Neuronal stem cell (in vitro differentiated cells): ENCODE data around the gene MAPK13.

Experiments used
- DNase-seq: peaks from one replicate; pipeline ENCODE4 v3.0.0-alpha.2; 2013; ENCODE audit warnings: low spot score
- H2AFZ ChIP-seq: one replicate; pipeline ENCODE4 v1.6.1; 2013; ENCODE audit warnings: mild to moderate bottlenecking, low read length, inconsistent platforms
- H2AK5ac ChIP-seq: 2 replicates; pipeline ENCODE4 v1.6.1; 2013; ENCODE audit warnings: low read depth, mild to moderate bottlenecking, inconsistent platforms, low read length, moderate library complexity, mixed read lengths
- H2BK120ac ChIP-seq: 2 replicates; pipeline ENCODE4 v1.6.1; 2013; ENCODE audit warnings: low read depth, mild to moderate bottlenecking, inconsistent platforms, low read length, moderate library complexity, mixed read lengths
- H2BK12ac ChIP-seq: one replicate; pipeline ENCODE4 v1.6.1; 2013; ENCODE audit warnings: low read length, inconsistent platforms
- H2BK15ac ChIP-seq: 2 replicates; pipeline ENCODE4 v1.6.1; 2013; ENCODE audit warnings: mild to moderate bottlenecking, low read length, inconsistent platforms, mixed read lengths
- H2BK5ac ChIP-seq: one replicate; pipeline ENCODE4 v1.6.1; 2013; ENCODE audit warnings: inconsistent platforms, mild to moderate bottlenecking, low read length, moderate library complexity
- H3K14ac ChIP-seq: one replicate; pipeline ENCODE4 v1.6.1; 2013; ENCODE audit warnings: low read length, inconsistent platforms
- H3K18ac ChIP-seq: 2 replicates; pipeline ENCODE4 v1.6.1; 2013; ENCODE audit warnings: low read length, inconsistent platforms
- H3K23ac ChIP-seq: 2 replicates; pipeline ENCODE4 v1.6.1; 2013; ENCODE audit warnings: low read depth, mild to moderate bottlenecking, mixed read lengths, low read length, inconsistent platforms; ENCODE audit not compliant: poor library complexity
- H3K27ac ChIP-seq: replicated peaks from 3 replicates; pipeline ENCODE4 v1.5.1; 2013; ENCODE audit warnings: low read length, inconsistent platforms
- H3K27me3 ChIP-seq, 3 experiments: 2 replicates each; pipeline ENCODE4 v1.6.1; 2013; ENCODE audit warnings: low read length in 3 of 3, mild to moderate bottlenecking in 2 of 3, inconsistent platforms in 1 of 3, low read depth in 1 of 3, mixed read lengths in 1 of 3, moderate library complexity in 1 of 3; ENCODE audit not compliant: control insufficient read depth in 3 of 3, insufficient read depth in 3 of 3
- H3K36me3 ChIP-seq, 2 donors: replicated peaks in 1 of 2; 2 replicates each; pipeline ENCODE4 v1.6.1; 2013; ENCODE audit warnings: low read length in 2 of 2; ENCODE audit not compliant: control insufficient read depth in 2 of 2, insufficient read depth in 2 of 2
- H3K4ac ChIP-seq: 2 replicates; pipeline ENCODE4 v1.6.1; 2013; ENCODE audit warnings: inconsistent platforms, mild to moderate bottlenecking, low read length, moderate library complexity
- H3K4me1 ChIP-seq, 2 donors: 1 replicate in 1 of 2; 2 replicates in 1 of 2; pipeline ENCODE4 v1.6.1; 2013; ENCODE audit warnings: low read length in 2 of 2, low read depth in 1 of 2; ENCODE audit not compliant: control insufficient read depth in 2 of 2, insufficient read depth in 1 of 2
- H3K4me2 ChIP-seq: one replicate; pipeline ENCODE4 v1.6.1; 2013; ENCODE audit warnings: mild to moderate bottlenecking, low read length, inconsistent platforms; ENCODE audit not compliant: insufficient read depth, poor library complexity, severe bottlenecking
- H3K4me3 ChIP-seq, 2 donors: 2 replicates each; pipeline ENCODE4 v1.5.1; 2013; ENCODE audit warnings: low read length in 2 of 2, mild to moderate bottlenecking in 2 of 2, inconsistent platforms in 1 of 2, moderate library complexity in 1 of 2
- H3K79me1 ChIP-seq: one replicate; pipeline ENCODE4 v1.6.1; 2013; ENCODE audit warnings: low read depth, mild to moderate bottlenecking, inconsistent platforms, low read length, moderate library complexity
- H3K9ac ChIP-seq: one replicate; pipeline ENCODE4 v1.6.1; 2013; ENCODE audit warnings: mild to moderate bottlenecking, low read depth, low read length, inconsistent platforms; ENCODE audit not compliant: poor library complexity
- H3K9me3 ChIP-seq, 2 donors: replicated peaks in 1 of 2; 2 replicates each; pipeline versions ENCODE3 to v1.6.1; 2013; ENCODE audit warnings: low read length in 2 of 2, mild to moderate bottlenecking in 2 of 2, inconsistent platforms in 1 of 2, low read depth in 1 of 2, mixed read lengths in 1 of 2, moderate library complexity in 1 of 2; ENCODE audit not compliant: control insufficient read depth in 2 of 2, insufficient read depth in 1 of 2
- H4K8ac ChIP-seq: one replicate; pipeline ENCODE4 v1.6.1; 2013; ENCODE audit warnings: low read depth, mild to moderate bottlenecking, inconsistent platforms, low read length, moderate library complexity
- H4K91ac ChIP-seq: one replicate; pipeline ENCODE4 v1.6.1; 2013; ENCODE audit warnings: low read length, low read depth, mild to moderate bottlenecking, inconsistent platforms; ENCODE audit not compliant: poor library complexity
- WGBS, 2 donors: extraction: QIAGEN DNeasy Blood & Tissue Kit; methylation state at CpG; one replicate each; pipeline ENCODE4 v1.1.7; 2013; ENCODE audit warnings: missing lambda C conversion rate in 2 of 2, mixed read lengths in 1 of 2; ENCODE audit not compliant: insufficient read length in 2 of 2, insufficient replicate concordance in 1 of 2; ENCODE audit errors: extremely low coverage in 2 of 2; 5-methylcytosine and 5-hydroxymethylcytosine counted together

The MAPK13 gene

DNA sequence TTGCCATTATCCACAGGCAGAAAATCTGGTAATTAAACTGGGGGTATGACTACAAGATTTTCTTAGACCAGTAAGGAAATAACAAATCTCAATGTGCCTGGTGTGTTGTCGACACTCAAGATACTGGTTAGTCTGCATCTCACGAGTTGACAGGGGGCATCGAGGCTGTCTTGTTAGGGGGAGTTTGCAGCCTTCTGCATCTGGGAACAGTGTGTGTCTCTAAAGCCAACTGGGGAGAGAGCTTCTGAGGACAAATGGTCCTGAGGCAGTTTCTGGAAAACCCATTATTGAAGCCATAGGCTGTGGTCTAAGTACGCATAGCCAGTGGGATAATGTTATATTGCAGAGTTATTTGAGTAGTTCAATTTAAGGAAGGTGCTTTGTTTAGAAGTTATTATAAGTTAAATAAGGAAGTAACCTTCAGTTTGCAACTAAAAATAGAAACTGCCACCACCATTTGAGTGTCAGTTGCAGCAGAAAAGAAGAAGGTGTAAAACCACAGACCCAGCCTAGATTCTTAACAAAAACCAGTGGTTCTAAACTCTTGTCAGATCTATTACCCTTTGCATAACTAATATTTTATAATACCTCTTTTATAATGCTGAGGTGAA is 15.4 kb upstream of the MAPK13 start:
- H3K4me1 ChIP-seq = no peaks in the 10 kb centered on the region
- no peak overlapping the region for H2BK15ac ChIP-seq
- H3K4me2 ChIP-seq = no peak overlapping the region
- no peak overlapping the region for H4K91ac ChIP-seq
- no peaks in the 10 kb centered on the region for H3K27me3 ChIP-seq
- no peak overlapping the region for H4K8ac ChIP-seq
- no peak overlapping the region for H3K27ac ChIP-seq
- no CpG with 5 or more reads among the region's 4 CpGs for WGBS, 2 donors
- H3K23ac ChIP-seq = no peak overlapping the region
- H2AFZ ChIP-seq = no peak overlapping the region
- no peak overlapping the region for H2AK5ac ChIP-seq
- no peak for DNase-seq
- no peak overlapping the region for H3K18ac ChIP-seq
- no peak overlapping the region for H3K4ac ChIP-seq
- H2BK12ac ChIP-seq = no peak overlapping the region
- H2BK120ac ChIP-seq = no peak overlapping the region
- no peak overlapping the region for H2BK5ac ChIP-seq
- no peaks in the 10 kb centered on the region for H3K79me1 ChIP-seq
- no peak overlapping the region for H3K9ac ChIP-seq
- peaks cover 4 to 17% of the 10 kb centered on the region in 2 donors for H3K36me3 ChIP-seq
- no peak overlapping the region for H3K4me3 ChIP-seq
- H3K14ac ChIP-seq = no peak overlapping the region
- H3K9me3 ChIP-seq = no peaks in the 10 kb centered on the region

DNA sequence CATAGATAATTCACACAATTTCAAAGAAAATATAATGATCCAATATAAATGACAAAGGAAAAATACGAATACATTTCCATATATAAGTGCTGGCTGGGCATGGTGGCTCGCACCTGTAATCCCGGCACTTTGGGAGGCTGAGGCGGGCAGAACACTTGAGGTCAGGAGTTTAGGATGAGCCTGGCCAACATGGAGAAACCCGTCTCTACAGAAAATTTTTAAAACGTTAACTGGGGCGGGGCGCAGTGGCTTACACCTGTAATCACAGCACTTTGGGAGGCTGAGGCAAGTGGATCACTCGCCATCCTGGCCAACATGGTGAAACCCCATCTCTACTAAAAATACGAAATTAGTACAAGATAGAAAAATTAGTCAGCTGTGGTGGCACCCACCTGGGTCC is 14.9 kb upstream of the MAPK13 start:
- Histone ChIP-seq H3K4me1 (no peaks in the 10 kb centered on the region), H3K18ac (no peak overlapping the region), H2BK120ac (no peak overlapping the region), H3K4ac (no peak overlapping the region), H2AFZ (no peak overlapping the region), H3K79me1 (no peaks in the 10 kb centered on the region), H4K8ac (no peak overlapping the region), H3K14ac (no peak overlapping the region), H4K91ac (no peak overlapping the region), H3K36me3 (peaks cover 2 to 12% of the 10 kb centered on the region in 2 donors), H2BK15ac (no peak overlapping the region), H2BK12ac (no peak overlapping the region), H3K4me3 (no peak overlapping the region), H3K27me3 (no peaks in the 10 kb centered on the region), H3K9me3 (no peaks in the 10 kb centered on the region), H2AK5ac (no peak overlapping the region), H3K27ac (no peak overlapping the region), H2BK5ac (no peak overlapping the region), H3K23ac (no peak overlapping the region), H3K9ac (no peak overlapping the region), H3K4me2 (no peak overlapping the region)
- DNase-seq = no peak
- no CpG with 5 or more reads among the region's 10 CpGs for WGBS, 2 donors

DNA sequence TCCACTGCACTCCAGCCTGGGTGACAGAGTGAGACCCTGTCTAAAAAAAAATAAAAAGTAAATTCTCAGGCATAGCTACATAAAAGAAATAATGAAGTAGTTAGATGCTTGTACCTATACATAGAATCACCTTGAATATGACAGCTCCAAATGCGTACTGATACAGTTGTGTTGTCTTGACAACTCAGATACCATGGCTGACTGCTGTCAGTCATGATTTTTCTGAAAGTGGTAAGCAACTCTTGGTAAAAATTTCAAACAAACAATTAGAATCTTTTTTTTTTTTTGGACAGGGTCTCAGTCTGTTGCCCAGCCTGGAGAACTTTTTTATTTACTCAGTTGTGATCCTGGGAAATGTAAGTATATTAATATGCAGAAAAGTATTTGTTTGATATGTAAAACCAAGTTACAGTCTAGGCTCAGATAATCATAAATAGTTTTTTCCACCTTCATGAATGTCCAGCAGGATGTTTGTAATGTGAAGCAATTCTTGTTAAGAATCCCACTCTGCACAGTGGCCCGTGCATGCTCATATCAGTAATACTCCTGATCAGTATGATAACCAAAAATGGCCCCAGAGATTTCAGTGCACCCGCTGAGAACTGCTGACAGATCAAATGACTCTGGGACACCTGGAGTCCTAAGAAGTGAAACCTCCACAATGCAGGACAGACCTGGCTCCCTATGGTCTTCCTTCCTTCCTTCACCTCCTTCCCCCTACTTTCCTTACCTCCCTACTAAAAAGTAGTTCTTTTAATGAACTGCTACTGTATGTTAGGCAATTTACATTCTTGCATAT is 14.0 kb upstream of the MAPK13 start:
- Histone ChIP-seq H3K4me2 (no peak overlapping the region), H3K9ac (no peak overlapping the region), H2BK5ac (no peak overlapping the region), H2AK5ac (no peak overlapping the region), H3K9me3 (no peaks in the 10 kb centered on the region), H4K91ac (no peak overlapping the region), H3K23ac (no peak overlapping the region), H4K8ac (no peak overlapping the region), H3K14ac (no peak overlapping the region), H3K4me1 (peaks cover 0 to 3% of the 10 kb centered on the region in 2 donors), H2AFZ (no peak overlapping the region), H3K4me3 (no peak overlapping the region), H2BK15ac (no peak overlapping the region), H3K36me3 (peaks cover 2 to 4% of the 10 kb centered on the region in 2 donors), H2BK120ac (no peak overlapping the region), H3K27ac (no peak overlapping the region), H2BK12ac (no peak overlapping the region), H3K27me3 (no peaks in the 10 kb centered on the region), H3K79me1 (no peaks in the 10 kb centered on the region), H3K18ac (no peak overlapping the region), H3K4ac (no peak overlapping the region)
- DNase-seq = no peak
- no CpG with 5 or more reads among the region's 3 CpGs for WGBS, 2 donors

DNA sequence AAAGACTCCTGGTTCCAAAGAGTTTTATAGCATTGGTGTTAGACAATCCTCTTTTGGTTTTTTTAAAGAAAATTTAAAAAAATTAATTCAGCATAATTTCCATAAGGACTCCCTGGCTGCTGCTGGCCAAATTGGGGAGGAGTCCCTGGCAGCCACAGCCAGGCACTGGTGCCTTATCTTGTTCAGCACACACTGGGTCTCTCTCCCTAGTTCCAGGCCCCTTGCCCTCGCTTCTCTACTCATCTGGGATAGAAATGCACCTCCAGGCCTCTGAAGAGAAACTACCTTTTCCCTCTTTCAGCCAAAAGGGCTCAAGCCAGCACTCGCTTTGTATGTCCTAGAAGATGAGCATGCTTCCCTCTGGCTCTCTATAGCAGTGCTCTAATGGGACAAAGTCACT is 13.4 kb upstream of the MAPK13 start:
- Histone ChIP-seq H3K14ac (no peak overlapping the region), H3K4me3 (no peak overlapping the region), H3K27ac (no peak overlapping the region), H3K9ac (no peak overlapping the region), H2BK120ac (no peak overlapping the region), H2BK12ac (no peak overlapping the region), H3K79me1 (no peaks in the 10 kb centered on the region), H2BK15ac (no peak overlapping the region), H3K9me3 (no peaks in the 10 kb centered on the region), H3K36me3 (peaks cover 0 to 2% of the 10 kb centered on the region in 2 donors), H3K27me3 (no peaks in the 10 kb centered on the region), H2AFZ (no peak overlapping the region), H2AK5ac (no peak overlapping the region), H3K4ac (no peak overlapping the region), H2BK5ac (no peak overlapping the region), H3K18ac (no peak overlapping the region), H4K8ac (no peak overlapping the region), H3K4me2 (no peak overlapping the region), H3K4me1 (peaks cover 0 to 3% of the 10 kb centered on the region in 2 donors), H3K23ac (no peak overlapping the region), H4K91ac (no peak overlapping the region)
- no peak for DNase-seq
- WGBS, 2 donors = no CpG with 5 or more reads among the region's 2 CpGs
